ENCODE data around the gene VN1R5.

Gene VN1R5

GRCh38 chr1:247290576-247290975 lies 34.7 kb downstream of the VN1R5 start:
- H3K4me3 ChIP-seq (ENCODE audit: low read length), result no peak overlapping the region
- TF ChIP-seq ZNF274 (IDR thresholded peaks at IDR 0.05; ENCODE audit: low read depth, low read length), result no peak

- H3K4me3 ChIP-seq (ENCODE audit: low read length), result no peak overlapping the region
- TF ChIP-seq ZNF274 (IDR thresholded peaks at IDR 0.05; ENCODE audit: low read depth, low read length), result no peak
Observed at GRCh38 chr1:247291161-247291560, 35.3 kb downstream of the VN1R5 start.

GRCh38 chr1:247291833-247292561 lies 36.1 kb downstream of the VN1R5 start:
- no peak for TF ChIP-seq ZNF274 (IDR thresholded peaks at IDR 0.05; ENCODE audit: low read depth, low read length)
- no peak overlapping the region for H3K4me3 ChIP-seq (ENCODE audit: low read length)

- no peak for TF ChIP-seq ZNF274 (IDR thresholded peaks at IDR 0.05; ENCODE audit: low read depth, low read length)
- no peak overlapping the region for H3K4me3 ChIP-seq (ENCODE audit: low read length)
Observed at GRCh38 chr1:247293047-247293446, 37.2 kb downstream of the VN1R5 start.

- no peak for TF ChIP-seq ZNF274 (IDR thresholded peaks at IDR 0.05; ENCODE audit: low read depth, low read length)
- no peak overlapping the region for H3K4me3 ChIP-seq (ENCODE audit: low read length)
Observed at GRCh38 chr1:247294282-247294681, 38.4 kb downstream of the VN1R5 start.

GRCh38 chr1:247295274-247295684 lies 39.4 kb downstream of the VN1R5 start:
- no peak overlapping the region for H3K4me3 ChIP-seq (ENCODE audit: low read length)
- TF ChIP-seq ZNF274 (IDR thresholded peaks at IDR 0.05; ENCODE audit: low read depth, low read length), result no peak

- no peak overlapping the region for H3K4me3 ChIP-seq (ENCODE audit: low read length)
- TF ChIP-seq ZNF274 (IDR thresholded peaks at IDR 0.05; ENCODE audit: low read depth, low read length), result no peak
Observed at GRCh38 chr1:247295746-247296145, 39.9 kb downstream of the VN1R5 start.

GRCh38 chr1:247296599-247297180 lies 40.8 kb downstream of the VN1R5 start:
- TF ChIP-seq ZNF274 (IDR thresholded peaks at IDR 0.05; ENCODE audit: low read depth, low read length), result no peak
- H3K4me3 ChIP-seq (ENCODE audit: low read length), result no peak overlapping the region

- TF ChIP-seq ZNF274 (IDR thresholded peaks at IDR 0.05; ENCODE audit: low read depth, low read length), result no peak
- no peak overlapping the region for H3K4me3 ChIP-seq (ENCODE audit: low read length)
Observed at GRCh38 chr1:247297263-247298123, 41.6 kb downstream of the VN1R5 start.

- H3K4me3 ChIP-seq (ENCODE audit: low read length), result no peak overlapping the region
Observed at GRCh38 chr1:247298124-247298481, 42.2 kb downstream of the VN1R5 start.

GRCh38 chr1:247298701-247299100 lies 42.8 kb downstream of the VN1R5 start:
- no peak for TF ChIP-seq ZNF274 (IDR thresholded peaks at IDR 0.05; ENCODE audit: low read depth, low read length)
- H3K4me3 ChIP-seq (ENCODE audit: low read length), result no peak overlapping the region

More at GRCh38 chr1:247298124-247298481, 42.2 kb downstream of the VN1R5 start:
- TF ChIP-seq ZNF274 (IDR thresholded peaks at IDR 0.05; ENCODE audit: low read depth, low read length), result no peak

GRCh38 chr1:247299723-247300381 lies 44.0 kb downstream of the VN1R5 start:
- H3K4me3 ChIP-seq (ENCODE audit: low read length), result no peak overlapping the region
- no peak for TF ChIP-seq ZNF274 (IDR thresholded peaks at IDR 0.05; ENCODE audit: low read depth, low read length)

GRCh38 chr1:247300491-247301175 lies 44.8 kb downstream of the VN1R5 start:
- no peak overlapping the region for H3K4me3 ChIP-seq (ENCODE audit: low read length)
- TF ChIP-seq ZNF274 (IDR thresholded peaks at IDR 0.05; ENCODE audit: low read depth, low read length), result no peak

GRCh38 chr1:247301176-247301540 lies 45.3 kb downstream of the VN1R5 start:
- no peak for TF ChIP-seq ZNF274 (IDR thresholded peaks at IDR 0.05; ENCODE audit: low read depth, low read length)

More at GRCh38 chr1:247301176-247301540, 45.3 kb downstream of the VN1R5 start:
- no peak overlapping the region for H3K4me3 ChIP-seq (ENCODE audit: low read length)
